Measurements from ENCODE around the gene ANKRD34A. TPM values are rescaled to one million over a fixed set of nuclear protein-coding genes. Genes with fewer than 3 reads are reported as not detected.

Gene ANKRD34A
- total and polyA plus RNA-seq, 2 of the 8 experiments (the other 6 are each of a cell fraction or from before 2014, with no cell fraction given): 0.15 to 0.20 TPM

DNA sequence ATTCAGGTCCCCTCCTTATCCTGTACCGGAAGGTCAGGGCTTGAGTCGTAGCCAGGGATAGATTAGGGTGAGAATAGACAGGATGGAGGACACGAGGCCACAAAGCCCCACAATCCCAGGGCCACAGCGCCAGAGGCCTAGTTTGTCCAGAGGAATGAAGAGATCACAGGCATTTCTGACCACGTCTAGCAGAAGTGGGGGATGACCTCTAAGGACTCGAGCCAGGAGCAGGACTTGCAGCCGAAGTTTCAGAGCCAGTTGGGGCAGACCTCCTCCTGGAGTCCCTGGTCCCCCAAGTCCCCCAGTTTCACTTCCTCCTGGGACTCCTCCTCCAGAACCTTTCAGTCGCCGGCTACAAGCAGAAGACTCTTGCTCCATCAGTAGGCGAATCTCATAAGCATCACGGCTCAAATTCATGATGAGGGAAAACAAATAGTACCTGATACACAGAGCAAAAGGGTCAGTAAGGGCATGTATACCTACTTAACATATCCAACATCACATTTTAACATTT, 52.2 kb downstream of the ANKRD34A start (continued):
- TF ChIP-seq, protein P1, sequence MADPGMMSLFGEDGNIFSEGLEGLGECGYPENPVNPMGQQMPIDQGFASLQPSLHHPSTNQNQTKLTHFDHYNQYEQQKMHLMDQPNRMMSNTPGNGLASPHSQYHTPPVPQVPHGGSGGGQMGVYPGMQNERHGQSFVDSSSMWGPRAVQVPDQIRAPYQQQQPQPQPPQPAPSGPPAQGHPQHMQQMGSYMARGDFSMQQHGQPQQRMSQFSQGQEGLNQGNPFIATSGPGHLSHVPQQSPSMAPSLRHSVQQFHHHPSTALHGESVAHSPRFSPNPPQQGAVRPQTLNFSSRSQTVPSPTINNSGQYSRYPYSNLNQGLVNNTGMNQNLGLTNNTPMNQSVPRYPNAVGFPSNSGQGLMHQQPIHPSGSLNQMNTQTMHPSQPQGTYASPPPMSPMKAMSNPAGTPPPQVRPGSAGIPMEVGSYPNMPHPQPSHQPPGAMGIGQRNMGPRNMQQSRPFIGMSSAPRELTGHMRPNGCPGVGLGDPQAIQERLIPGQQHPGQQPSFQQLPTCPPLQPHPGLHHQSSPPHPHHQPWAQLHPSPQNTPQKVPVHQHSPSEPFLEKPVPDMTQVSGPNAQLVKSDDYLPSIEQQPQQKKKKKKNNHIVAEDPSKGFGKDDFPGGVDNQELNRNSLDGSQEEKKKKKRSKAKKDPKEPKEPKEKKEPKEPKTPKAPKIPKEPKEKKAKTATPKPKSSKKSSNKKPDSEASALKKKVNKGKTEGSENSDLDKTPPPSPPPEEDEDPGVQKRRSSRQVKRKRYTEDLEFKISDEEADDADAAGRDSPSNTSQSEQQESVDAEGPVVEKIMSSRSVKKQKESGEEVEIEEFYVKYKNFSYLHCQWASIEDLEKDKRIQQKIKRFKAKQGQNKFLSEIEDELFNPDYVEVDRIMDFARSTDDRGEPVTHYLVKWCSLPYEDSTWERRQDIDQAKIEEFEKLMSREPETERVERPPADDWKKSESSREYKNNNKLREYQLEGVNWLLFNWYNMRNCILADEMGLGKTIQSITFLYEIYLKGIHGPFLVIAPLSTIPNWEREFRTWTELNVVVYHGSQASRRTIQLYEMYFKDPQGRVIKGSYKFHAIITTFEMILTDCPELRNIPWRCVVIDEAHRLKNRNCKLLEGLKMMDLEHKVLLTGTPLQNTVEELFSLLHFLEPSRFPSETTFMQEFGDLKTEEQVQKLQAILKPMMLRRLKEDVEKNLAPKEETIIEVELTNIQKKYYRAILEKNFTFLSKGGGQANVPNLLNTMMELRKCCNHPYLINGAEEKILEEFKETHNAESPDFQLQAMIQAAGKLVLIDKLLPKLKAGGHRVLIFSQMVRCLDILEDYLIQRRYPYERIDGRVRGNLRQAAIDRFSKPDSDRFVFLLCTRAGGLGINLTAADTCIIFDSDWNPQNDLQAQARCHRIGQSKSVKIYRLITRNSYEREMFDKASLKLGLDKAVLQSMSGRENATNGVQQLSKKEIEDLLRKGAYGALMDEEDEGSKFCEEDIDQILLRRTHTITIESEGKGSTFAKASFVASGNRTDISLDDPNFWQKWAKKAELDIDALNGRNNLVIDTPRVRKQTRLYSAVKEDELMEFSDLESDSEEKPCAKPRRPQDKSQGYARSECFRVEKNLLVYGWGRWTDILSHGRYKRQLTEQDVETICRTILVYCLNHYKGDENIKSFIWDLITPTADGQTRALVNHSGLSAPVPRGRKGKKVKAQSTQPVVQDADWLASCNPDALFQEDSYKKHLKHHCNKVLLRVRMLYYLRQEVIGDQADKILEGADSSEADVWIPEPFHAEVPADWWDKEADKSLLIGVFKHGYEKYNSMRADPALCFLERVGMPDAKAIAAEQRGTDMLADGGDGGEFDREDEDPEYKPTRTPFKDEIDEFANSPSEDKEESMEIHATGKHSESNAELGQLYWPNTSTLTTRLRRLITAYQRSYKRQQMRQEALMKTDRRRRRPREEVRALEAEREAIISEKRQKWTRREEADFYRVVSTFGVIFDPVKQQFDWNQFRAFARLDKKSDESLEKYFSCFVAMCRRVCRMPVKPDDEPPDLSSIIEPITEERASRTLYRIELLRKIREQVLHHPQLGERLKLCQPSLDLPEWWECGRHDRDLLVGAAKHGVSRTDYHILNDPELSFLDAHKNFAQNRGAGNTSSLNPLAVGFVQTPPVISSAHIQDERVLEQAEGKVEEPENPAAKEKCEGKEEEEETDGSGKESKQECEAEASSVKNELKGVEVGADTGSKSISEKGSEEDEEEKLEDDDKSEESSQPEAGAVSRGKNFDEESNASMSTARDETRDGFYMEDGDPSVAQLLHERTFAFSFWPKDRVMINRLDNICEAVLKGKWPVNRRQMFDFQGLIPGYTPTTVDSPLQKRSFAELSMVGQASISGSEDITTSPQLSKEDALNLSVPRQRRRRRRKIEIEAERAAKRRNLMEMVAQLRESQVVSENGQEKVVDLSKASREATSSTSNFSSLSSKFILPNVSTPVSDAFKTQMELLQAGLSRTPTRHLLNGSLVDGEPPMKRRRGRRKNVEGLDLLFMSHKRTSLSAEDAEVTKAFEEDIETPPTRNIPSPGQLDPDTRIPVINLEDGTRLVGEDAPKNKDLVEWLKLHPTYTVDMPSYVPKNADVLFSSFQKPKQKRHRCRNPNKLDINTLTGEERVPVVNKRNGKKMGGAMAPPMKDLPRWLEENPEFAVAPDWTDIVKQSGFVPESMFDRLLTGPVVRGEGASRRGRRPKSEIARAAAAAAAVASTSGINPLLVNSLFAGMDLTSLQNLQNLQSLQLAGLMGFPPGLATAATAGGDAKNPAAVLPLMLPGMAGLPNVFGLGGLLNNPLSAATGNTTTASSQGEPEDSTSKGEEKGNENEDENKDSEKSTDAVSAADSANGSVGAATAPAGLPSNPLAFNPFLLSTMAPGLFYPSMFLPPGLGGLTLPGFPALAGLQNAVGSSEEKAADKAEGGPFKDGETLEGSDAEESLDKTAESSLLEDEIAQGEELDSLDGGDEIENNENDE (IDR thresholded peaks at IDR 0.05; ENCODE audit: insufficient replicate concordance, low read length): no peak
- TF ChIP-seq EGR1 (IDR thresholded peaks at IDR 0.05; ENCODE audit: borderline replicate concordance, low read depth, low read length) (no peak), SAP30 (IDR thresholded peaks at IDR 0.05; ENCODE audit: insufficient read depth, insufficient replicate concordance, low read length) (no peak), TAF7 (optimal IDR thresholded peaks at IDR 0.05; ENCODE audit: borderline replicate concordance, low read depth, low read length) (no peak), TCF12 (IDR thresholded peaks at IDR 0.05; ENCODE audit: low read depth, low read length) (no peak), CREB1 (IDR thresholded peaks at IDR 0.05) (no peak), GABPA (IDR thresholded peaks at IDR 0.05; ENCODE audit: borderline replicate concordance, insufficient read depth, low read length) (no peak), CHD2 (IDR thresholded peaks at IDR 0.05; ENCODE audit: low read length) (no peak)
- TF ChIP-seq, protein P2, sequence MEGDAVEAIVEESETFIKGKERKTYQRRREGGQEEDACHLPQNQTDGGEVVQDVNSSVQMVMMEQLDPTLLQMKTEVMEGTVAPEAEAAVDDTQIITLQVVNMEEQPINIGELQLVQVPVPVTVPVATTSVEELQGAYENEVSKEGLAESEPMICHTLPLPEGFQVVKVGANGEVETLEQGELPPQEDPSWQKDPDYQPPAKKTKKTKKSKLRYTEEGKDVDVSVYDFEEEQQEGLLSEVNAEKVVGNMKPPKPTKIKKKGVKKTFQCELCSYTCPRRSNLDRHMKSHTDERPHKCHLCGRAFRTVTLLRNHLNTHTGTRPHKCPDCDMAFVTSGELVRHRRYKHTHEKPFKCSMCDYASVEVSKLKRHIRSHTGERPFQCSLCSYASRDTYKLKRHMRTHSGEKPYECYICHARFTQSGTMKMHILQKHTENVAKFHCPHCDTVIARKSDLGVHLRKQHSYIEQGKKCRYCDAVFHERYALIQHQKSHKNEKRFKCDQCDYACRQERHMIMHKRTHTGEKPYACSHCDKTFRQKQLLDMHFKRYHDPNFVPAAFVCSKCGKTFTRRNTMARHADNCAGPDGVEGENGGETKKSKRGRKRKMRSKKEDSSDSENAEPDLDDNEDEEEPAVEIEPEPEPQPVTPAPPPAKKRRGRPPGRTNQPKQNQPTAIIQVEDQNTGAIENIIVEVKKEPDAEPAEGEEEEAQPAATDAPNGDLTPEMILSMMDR (IDR thresholded peaks at IDR 0.05; ENCODE audit: control extremely low read depth in 1 of 3, insufficient read depth in 1 of 3, low read depth in 1 of 3, low read length in 3 of 3): no peak

All from H1 (cell line).